ENCODE measurements around the gene ZNF816. TPM values are rescaled to one million over a fixed set of nuclear protein-coding genes. Genes with fewer than 3 reads are reported as not detected.

The ZNF816 gene
- total RNA-seq, 2 donors from 2014 or later, result 10.8 to 21.4 TPM

GRCh38 chr19:52961981-52962380, 700 bp downstream of the ZNF816 start:
- no peaks in the 10 kb centered on the region for H3K4me1 ChIP-seq
- peak overlapping the region; percentile 59 for H3K4me3 ChIP-seq
- no peak for DNase-seq
- no peak for TF ChIP-seq CTCF (IDR thresholded peaks at IDR 0.05)
- peaks cover 7% of the 10 kb centered on the region for H3K9me3 ChIP-seq
- peak overlapping the region; percentile 54 for H3K27ac ChIP-seq
- peak overlapping the region; percentile 81 to 96 for H3K9ac ChIP-seq (ENCODE audit: low read depth in 2 of 2, low read length in 2 of 2)
- H3K27me3 ChIP-seq, result no peaks in the 10 kb centered on the region
- intact Hi-C loops (cut with DNase I), result loop anchor here (2.0 kb wide), 1 partner anchor 19 kb away; no protein-coding TSS in a partner anchor
- H3K36me3 ChIP-seq, result peaks cover 5% of the 10 kb centered on the region

- H3K27me3 ChIP-seq, result no peaks in the 10 kb centered on the region
Observed at GRCh38 chr19:52959613-52960295, 2.9 kb downstream of the ZNF816 start.

GRCh38 chr19:52957591-52957990, 5.1 kb downstream of the ZNF816 start:
- H3K4me1 ChIP-seq, result no peaks in the 10 kb centered on the region
- no peak for DNase-seq
- H3K27ac ChIP-seq, result no peak overlapping the region
- TF ChIP-seq CTCF (IDR thresholded peaks at IDR 0.05), result no peak
- H3K27me3 ChIP-seq, result no peaks in the 10 kb centered on the region
- intact Hi-C loops (cut with DNase I), result no loop called here
- H3K9ac ChIP-seq (ENCODE audit: low read depth in 2 of 2, low read length in 2 of 2), result no peak overlapping the region
- H3K9me3 ChIP-seq, result peaks cover 7% of the 10 kb centered on the region
- no peak overlapping the region for H3K4me3 ChIP-seq
- H3K36me3 ChIP-seq, result peaks cover 7% of the 10 kb centered on the region

More at GRCh38 chr19:52959613-52960295, 2.9 kb downstream of the ZNF816 start:
- Histone ChIP-seq H3K4me1 (no peaks in the 10 kb centered on the region), H3K4me3 (no peak overlapping the region), H3K9me3 (peaks cover 7% of the 10 kb centered on the region), H3K27ac (no peak overlapping the region), H3K36me3 (peaks cover 7% of the 10 kb centered on the region), H3K9ac (ENCODE audit: low read depth in 2 of 2, low read length in 2 of 2) (no peak overlapping the region)
- no peak for DNase-seq
- TF ChIP-seq CTCF (IDR thresholded peaks at IDR 0.05), result no peak
- intact Hi-C loops (cut with DNase I), result loop anchor here (2.0 kb wide), 1 partner anchor 17 kb away; no protein-coding TSS in a partner anchor

- Histone ChIP-seq H3K27ac (no peak overlapping the region), H3K4me3 (no peak overlapping the region), H3K4me1 (no peaks in the 10 kb centered on the region), H3K27me3 (no peaks in the 10 kb centered on the region), H3K9ac (ENCODE audit: low read depth in 2 of 2, low read length in 2 of 2) (no peak overlapping the region), H3K36me3 (peaks cover 13% of the 10 kb centered on the region), H3K9me3 (peaks cover 7% of the 10 kb centered on the region)
- intact Hi-C loops (cut with DNase I), result no loop called here
- no peak for TF ChIP-seq CTCF (IDR thresholded peaks at IDR 0.05)
- no peak for DNase-seq
Observed at GRCh38 chr19:52956917-52957316, 5.8 kb downstream of the ZNF816 start.

- DNase-seq, result no peak
- TF ChIP-seq CTCF (IDR thresholded peaks at IDR 0.05), result no peak
- Histone ChIP-seq H3K4me1 (no peaks in the 10 kb centered on the region), H3K27ac (no peak overlapping the region), H3K4me3 (no peak overlapping the region), H3K27me3 (no peaks in the 10 kb centered on the region), H3K9ac (ENCODE audit: low read depth in 2 of 2, low read length in 2 of 2) (no peak overlapping the region), H3K36me3 (peaks cover 18% of the 10 kb centered on the region), H3K9me3 (peaks cover 19% of the 10 kb centered on the region)
- intact Hi-C loops (cut with DNase I), result no loop called here
Observed at GRCh38 chr19:52949422-52949821, 13.3 kb downstream of the ZNF816 start.
